Calu3 (cell line): ENCODE data around the gene KIAA1217. TPM values are rescaled to one million over a fixed set of nuclear protein-coding genes. Genes with fewer than 3 reads are reported as not detected.
"Not testable (repeated sequence)": the region's sequence is repeated elsewhere in the genome, so short reads cannot be mapped to it uniquely, and the experiment has no call there.

Experiments
- BruUV-seq: library from RNA; stranded (reverse); fragments of 400-500 nt; replicated peaks from 2 replicates; lab custom pipeline; 2021; lab: Mats Ljungman, UMichigan
- CTCF ChIA-PET: fragments of 300-600 bp; sonication (Branson Sonifier 250); formaldehyde crosslinking; loops from one replicate; lab custom pipeline; 2022; ENCODE audit warnings: antibody characterized with exemption; lab: Charles Lee
- DNase-seq: peaks from one replicate; pipeline ENCODE4 v3.0.0; 2022
- H3K27ac Mint-ChIP-seq: one replicate; pipeline ENCODE4 v1.8.0; 2022; ENCODE audit warnings: mixed read lengths; ENCODE audit not compliant: unreplicated experiment
- H3K27me3 Mint-ChIP-seq: one replicate; pipeline ENCODE4 v1.8.0; 2022; ENCODE audit warnings: mixed read lengths; ENCODE audit not compliant: unreplicated experiment
- H3K36me3 Mint-ChIP-seq: one replicate; pipeline ENCODE4 v1.8.0; 2022; ENCODE audit warnings: mild to moderate bottlenecking, moderate library complexity, mixed read lengths; ENCODE audit not compliant: insufficient read depth, unreplicated experiment
- H3K4me1 Mint-ChIP-seq: one replicate; pipeline ENCODE4 v1.8.0; 2022; ENCODE audit warnings: mild to moderate bottlenecking, low read depth, mixed read lengths; ENCODE audit not compliant: unreplicated experiment
- H3K4me3 Mint-ChIP-seq: one replicate; pipeline ENCODE4 v1.8.0; 2022; ENCODE audit warnings: mild to moderate bottlenecking, low read depth, moderate library complexity, mixed read lengths; ENCODE audit not compliant: unreplicated experiment
- H3K9me3 Mint-ChIP-seq: one replicate; pipeline ENCODE4 v1.8.0; 2022; ENCODE audit warnings: low read depth, mixed read lengths; ENCODE audit not compliant: unreplicated experiment
- intact Hi-C: fragments of 100-400 bp; cut with micrococcal nuclease; formaldehyde crosslinking; loops from one replicate; pipeline ENCODE4 v1.10.0; 2022; ENCODE audit not compliant: unreplicated experiment
- total RNA-seq: library from RNA; stranded (reverse); gene quantifications from 2 replicates; pipeline ENCODE4 v1.2.3, GENCODE V29; 2022
- TF ChIP-seq, protein P1 (sequence below): fragments of 200-600 bp; IDR thresholded peaks from one replicate; pipeline ENCODE4 v1.8.0; 2022; ENCODE audit warnings: antibody characterized with exemption; ENCODE audit not compliant: unreplicated experiment

The KIAA1217 gene
- total RNA-seq, 1 experiment from 2014 or later: 46.2 TPM

DNA sequence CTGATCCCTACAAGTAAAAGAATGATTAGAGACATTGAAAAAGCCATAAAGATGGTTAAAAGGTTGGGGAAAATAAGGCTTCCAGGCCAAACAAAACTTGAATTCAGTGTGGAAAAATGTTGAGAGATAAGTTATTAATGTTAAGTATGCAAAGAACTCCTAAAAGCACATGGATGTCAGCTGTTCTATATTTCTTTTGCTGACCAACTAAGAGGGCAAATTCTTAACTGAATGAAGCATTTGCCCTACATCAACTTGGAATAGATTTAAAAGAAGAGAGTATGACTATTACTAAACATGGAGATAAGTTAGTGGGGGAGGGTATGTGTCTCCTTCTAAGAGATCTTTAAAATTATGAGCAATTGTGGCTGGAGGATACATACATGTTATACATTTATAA lies 124.8 kb downstream of the KIAA1217 start:
- no TSS peak for BruUV-seq
- Mint-ChIP-seq H3K27ac (no peak overlapping the region), H3K27me3 (no peaks in the 10 kb centered on the region), H3K9me3 (no peaks in the 10 kb centered on the region), H3K4me3 (no peak overlapping the region), H3K4me1 (peaks cover 31% of the 10 kb centered on the region), H3K36me3 (peaks cover 9% of the 10 kb centered on the region)
- DNase-seq: no peak
- CTCF ChIA-PET: interaction anchor here (0.5 kb wide), 1 partner anchor 83 kb away, joined by 5 read pairs; no protein-coding TSS in a partner anchor
- TF ChIP-seq, protein P1, sequence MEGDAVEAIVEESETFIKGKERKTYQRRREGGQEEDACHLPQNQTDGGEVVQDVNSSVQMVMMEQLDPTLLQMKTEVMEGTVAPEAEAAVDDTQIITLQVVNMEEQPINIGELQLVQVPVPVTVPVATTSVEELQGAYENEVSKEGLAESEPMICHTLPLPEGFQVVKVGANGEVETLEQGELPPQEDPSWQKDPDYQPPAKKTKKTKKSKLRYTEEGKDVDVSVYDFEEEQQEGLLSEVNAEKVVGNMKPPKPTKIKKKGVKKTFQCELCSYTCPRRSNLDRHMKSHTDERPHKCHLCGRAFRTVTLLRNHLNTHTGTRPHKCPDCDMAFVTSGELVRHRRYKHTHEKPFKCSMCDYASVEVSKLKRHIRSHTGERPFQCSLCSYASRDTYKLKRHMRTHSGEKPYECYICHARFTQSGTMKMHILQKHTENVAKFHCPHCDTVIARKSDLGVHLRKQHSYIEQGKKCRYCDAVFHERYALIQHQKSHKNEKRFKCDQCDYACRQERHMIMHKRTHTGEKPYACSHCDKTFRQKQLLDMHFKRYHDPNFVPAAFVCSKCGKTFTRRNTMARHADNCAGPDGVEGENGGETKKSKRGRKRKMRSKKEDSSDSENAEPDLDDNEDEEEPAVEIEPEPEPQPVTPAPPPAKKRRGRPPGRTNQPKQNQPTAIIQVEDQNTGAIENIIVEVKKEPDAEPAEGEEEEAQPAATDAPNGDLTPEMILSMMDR: no peak
- intact Hi-C loops: no loop called here

GRCh38 chr10:24334279-24334939 lies 125.5 kb downstream of the KIAA1217 start:
- BruUV-seq: no TSS peak
- H3K4me1 Mint-ChIP-seq: peaks cover 31% of the 10 kb centered on the region
- H3K27ac Mint-ChIP-seq: no peak overlapping the region
- peaks cover 9% of the 10 kb centered on the region for H3K36me3 Mint-ChIP-seq
- TF ChIP-seq, protein P1: no peak
- intact Hi-C loops: no loop called here
- H3K4me3 Mint-ChIP-seq: no peak overlapping the region
- CTCF ChIA-PET: no interaction called here
- no peak for DNase-seq
- no peaks in the 10 kb centered on the region for H3K27me3 Mint-ChIP-seq
- H3K9me3 Mint-ChIP-seq: no peaks in the 10 kb centered on the region

DNA sequence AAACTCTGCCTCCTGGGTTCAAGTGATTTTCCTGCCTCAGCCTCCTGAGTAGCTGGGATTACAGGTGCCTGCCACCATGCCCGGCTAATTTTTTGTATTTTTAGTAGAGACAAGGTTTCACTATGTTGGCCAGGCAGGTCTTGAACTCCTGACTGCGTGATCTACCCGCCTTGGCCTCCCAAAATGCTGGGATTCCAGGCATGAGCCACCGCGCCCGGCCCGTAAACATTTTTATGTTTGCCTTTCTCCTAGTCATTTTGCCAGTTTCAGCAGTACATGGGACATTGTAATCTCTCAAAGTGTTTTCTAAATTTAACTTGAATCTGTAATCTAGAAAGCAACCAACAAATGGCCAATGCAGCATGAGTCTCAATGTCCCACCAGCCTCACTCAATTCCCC lies 128.8 kb downstream of the KIAA1217 start:
- H3K9me3 Mint-ChIP-seq, CTCF ChIA-PET, BruUV-seq, H3K27me3 Mint-ChIP-seq, H3K36me3 Mint-ChIP-seq, DNase-seq, H3K27ac Mint-ChIP-seq, intact Hi-C loops, H3K4me3 Mint-ChIP-seq: not testable (repeated sequence)
- peaks cover 11% of the 10 kb centered on the region for H3K4me1 Mint-ChIP-seq

- Mint-ChIP-seq H3K4me3 (no peak overlapping the region), H3K9me3 (no peaks in the 10 kb centered on the region), H3K4me1 (peaks cover 12% of the 10 kb centered on the region), H3K36me3 (no peaks in the 10 kb centered on the region), H3K27ac (no peak overlapping the region), H3K27me3 (no peaks in the 10 kb centered on the region)
- TF ChIP-seq, protein P1: no peak
- BruUV-seq: no TSS peak
- intact Hi-C loops: no loop called here
- CTCF ChIA-PET: no interaction called here
- DNase-seq: no peak
Measured at GRCh38 chr10:24339387-24339786, 130.4 kb downstream of the KIAA1217 start.

DNA sequence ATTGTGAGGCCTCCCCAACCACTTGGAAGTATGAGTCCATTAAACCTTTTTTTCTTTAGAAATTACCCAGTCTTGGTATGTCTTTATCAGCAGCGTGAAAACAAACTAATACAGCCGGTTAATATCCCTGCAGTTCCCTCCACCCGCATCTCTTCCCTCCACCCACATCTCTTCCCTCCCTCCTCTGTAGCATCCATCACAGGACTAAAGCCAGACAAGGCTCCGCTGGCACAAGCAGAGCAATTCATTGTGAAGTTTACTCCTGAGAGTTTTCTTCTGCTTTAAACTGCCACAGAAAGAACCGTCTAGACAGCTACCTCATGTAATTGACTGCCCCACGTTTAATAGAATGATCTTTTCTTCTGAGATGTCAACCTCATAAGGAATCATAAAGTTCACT lies 131.5 kb downstream of the KIAA1217 start:
- CTCF ChIA-PET: no interaction called here
- TF ChIP-seq, protein P1: no peak
- Mint-ChIP-seq H3K27me3 (no peaks in the 10 kb centered on the region), H3K36me3 (no peaks in the 10 kb centered on the region), H3K4me3 (no peak overlapping the region), H3K4me1 (peaks cover 20% of the 10 kb centered on the region), H3K27ac (no peak overlapping the region), H3K9me3 (no peaks in the 10 kb centered on the region)
- intact Hi-C loops: loop anchor here (5.0 to 10.0 kb wide), 2 partner anchors 103 to 136 kb away; partner anchors contain the start of gene KIAA1217
- BruUV-seq: no TSS peak
- no peak for DNase-seq
